Lung microvascular endothelial cell (primary cell): ENCODE data around the gene KLF7. TPM values are rescaled to one million over a fixed set of nuclear protein-coding genes. Genes with fewer than 3 reads are reported as not detected.

Experiments used
- DNase-seq, 2 donors: peaks; one replicate each; pipeline versions ENCODE4 v3.0.0 to v3.0.0-alpha.2; 2010; ENCODE audit warnings: low read depth in 2 of 2
- total RNA-seq: library from RNA; depleted of rRNA; stranded (reverse); fragments of >200 nt; gene quantifications from 2 replicates; pipeline ENCODE4 v1.2.1, GENCODE V29; 2014

Gene KLF7
- total RNA-seq, 1 donor from 2014 or later = 8.7 TPM

DNA sequence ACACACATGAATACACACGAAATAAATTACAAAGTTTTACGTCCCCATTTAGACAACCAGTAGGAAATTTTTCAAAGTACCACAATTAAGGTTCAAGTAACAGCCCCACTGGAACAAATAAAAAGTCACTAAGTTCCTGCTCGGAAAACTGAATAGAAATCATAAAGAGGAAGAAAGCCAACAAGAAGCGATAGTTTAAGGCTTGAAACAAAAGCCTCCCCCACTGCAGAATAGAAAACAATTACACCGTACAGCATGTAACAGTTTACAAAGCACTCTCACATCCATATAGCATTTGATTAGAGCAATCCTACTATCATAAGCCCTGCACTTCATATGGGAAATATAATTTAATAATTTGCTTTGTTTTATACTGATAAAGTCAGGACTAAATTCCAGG, 15.5 kb downstream of the KLF7 start:
- no peak for DNase-seq

DNA sequence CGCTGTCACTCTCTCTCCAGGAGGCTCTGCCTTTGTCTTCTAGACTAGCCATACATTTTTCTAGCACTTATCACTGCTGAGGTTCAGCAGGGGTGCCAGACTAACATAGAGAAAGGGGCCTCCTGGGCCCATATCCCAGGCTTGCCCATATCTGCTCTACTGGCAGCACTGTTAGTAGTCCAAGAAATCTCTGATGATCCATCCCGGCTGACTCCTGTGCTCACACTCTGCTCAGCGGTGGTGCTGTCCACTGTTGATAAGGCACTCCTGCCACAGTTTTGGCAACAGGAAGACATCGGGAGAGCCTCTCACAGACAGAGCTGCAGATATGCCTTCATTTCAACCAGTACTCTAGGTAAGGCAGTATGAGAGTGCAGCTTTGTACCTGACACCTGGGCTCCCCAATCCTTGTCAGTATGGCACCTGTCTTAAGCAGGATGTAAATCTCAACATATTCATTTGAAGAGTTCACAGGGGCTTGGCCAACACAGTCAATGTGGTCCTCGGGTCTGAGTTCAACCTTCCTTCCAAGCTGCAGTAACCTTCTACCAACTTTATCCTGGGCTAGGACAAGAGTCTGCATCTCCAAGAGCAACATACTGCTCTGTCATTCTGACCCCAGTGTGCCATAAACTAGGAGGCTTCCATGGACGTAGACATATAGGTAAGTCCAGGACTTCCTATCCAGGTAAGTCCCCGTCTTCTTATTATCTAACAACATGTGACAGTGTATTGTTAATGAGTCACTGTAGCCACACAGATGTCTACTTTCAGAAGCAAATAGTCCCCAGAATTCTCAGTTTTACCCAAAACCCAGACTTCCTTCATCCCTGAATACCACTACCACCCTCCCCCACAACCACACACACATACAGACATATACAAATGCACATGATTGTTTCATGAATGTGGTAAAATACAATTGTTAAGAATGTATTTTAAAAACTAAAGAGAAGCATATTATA, 16.2 kb downstream of the KLF7 start:
- DNase-seq = peak in 1 of 2 donors; percentile 52

DNA sequence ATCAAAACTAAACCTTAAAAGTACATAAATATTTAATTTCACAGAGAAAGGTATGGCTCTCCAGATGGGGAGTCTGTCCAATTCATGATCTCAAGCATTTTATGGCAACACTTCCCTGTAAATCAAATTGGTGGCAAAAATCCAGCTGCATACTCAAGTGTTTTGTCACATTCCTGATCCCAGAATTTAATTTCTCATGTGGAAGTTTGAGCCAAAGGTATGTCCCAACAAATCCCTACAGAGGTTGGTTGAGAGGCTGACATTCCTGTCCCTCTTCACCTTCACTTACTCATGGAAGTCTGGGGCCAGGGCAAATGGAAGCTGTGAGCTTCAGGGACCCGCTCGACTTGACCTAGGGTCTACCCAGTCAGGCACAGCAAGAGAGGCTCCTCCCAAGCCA, 17.7 kb downstream of the KLF7 start:
- DNase-seq = no peak

DNA sequence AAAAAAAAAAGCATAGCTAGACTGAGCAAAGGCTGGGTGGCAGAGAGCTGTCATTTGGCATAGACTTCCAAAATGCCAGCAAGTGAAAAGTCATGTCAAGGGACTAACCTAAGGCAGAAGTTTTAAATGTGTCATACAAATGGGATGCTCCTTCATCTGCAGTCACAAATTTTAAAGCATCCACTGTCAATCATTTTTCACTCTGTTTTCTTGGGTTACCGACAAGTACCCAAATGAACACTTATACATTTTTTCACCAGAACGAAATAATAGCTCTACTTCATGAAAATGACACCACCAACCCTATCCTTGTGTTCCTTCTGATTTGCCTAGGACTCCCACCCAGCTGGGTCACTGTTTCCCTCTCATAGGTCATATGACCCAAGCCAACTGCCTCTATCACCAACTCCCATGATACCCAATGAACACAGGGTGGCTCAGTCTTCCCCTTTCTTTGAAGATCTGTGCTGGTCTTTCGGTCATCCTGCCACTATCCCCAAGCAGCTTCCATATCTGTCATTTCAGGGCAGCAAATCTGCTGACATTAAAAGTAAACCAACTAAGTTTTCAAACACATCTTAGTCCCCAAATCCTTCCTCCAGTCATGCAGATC, 21.5 kb downstream of the KLF7 start:
- DNase-seq = no peak

DNA sequence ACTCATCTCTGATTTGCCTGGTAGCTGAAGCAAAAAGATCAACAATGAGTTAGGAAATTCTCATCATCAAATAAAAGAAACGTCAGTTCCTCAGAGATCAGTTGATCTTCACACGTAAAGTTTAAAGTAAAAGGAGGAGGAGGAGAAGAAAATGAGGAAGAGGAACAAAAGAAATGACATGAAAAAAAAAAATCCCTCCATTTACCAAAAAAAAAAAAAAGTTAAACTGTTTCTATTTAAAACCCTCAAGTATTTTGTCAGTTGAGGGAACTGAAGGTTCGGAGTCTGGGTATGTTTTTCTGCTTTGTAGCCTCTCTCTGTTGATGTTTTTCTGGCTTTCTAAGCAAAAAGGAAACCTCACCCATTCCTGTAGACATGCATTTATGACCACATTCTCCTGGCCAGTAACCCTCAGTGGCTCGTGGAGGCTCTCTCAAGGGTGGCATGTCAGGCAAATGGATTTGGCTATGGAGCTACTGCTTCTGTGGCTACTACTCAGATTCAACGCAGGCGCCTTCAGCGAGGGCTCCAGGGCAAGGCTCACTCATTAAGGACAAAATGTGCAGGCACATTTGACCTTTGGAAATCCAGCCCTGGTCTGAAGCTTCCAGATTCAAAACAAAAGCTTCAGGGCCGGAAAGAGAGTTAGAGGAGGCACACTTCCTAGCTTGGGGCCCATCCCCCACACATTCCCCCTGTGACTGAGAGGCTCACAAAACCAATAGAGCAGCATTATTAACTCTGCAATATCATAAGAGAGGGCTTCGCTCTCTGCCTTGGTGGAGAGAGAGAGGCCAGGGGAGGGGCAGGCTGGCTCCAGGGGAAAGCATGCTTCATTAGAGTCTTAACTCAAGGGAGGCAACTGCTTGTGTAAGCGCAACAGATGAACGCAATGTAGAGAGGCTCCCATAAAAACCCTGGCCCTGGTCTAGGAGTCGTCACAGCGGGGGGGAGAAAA, 22.3 kb downstream of the KLF7 start:
- peak; percentile 85 to 88 for DNase-seq

DNA sequence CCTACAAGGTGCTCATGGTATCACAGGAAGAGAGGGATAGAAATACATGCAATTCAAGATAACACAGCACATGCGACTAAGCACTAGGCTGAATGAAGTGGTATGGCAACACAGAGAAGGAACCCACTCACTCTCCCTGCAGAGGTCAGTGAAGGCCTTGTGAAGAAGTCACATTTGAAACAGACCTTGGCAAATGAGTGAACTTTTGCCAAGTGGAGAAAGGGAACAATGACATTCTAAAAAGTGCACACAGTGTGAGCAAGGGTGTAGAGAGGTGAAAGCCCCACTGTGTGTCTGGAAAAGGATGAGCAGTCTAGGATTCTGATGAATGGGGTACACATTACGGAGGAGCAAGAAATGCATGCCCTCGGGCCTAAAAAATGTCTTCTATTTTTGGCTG, 23.3 kb downstream of the KLF7 start:
- peak in 1 of 2 donors; percentile 42 for DNase-seq

DNA sequence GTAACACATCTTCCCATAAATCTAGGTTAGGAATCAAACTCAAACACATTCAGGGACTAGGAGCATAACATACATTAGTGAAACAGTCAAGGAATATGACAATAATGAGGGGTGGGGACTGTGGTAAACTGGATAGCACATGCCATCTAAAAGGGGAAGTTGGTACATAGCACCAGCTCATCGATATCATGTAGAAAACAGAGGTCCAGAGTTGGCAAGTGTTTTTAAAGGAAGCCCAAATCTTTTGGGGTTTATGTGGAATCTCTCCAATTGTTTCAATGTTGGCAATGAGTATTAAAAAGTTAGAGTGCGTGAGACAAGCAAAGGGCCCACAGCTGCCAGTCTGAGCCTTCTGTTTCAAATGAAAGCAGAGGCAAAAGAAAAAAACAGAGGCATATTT, 24.4 kb downstream of the KLF7 start:
- no peak for DNase-seq

DNA sequence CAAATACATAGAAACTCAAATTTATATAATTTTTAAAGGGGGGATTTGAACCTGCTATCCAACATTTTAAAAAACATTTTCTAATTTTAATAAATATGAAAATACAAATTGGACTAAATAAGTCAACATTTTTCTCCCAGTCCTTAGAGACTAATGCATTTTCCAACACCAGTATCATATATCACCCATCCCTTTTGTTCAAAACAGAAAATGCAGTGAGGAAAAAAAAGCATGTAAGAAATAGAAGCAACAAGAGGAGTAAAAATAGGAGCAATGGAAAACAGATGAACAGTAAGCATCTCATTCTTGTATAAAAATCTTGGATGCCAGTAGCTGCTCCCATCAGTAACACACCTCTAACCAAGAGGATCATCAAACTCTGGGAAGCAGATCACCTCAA, 25.5 kb downstream of the KLF7 start:
- no peak for DNase-seq

DNA sequence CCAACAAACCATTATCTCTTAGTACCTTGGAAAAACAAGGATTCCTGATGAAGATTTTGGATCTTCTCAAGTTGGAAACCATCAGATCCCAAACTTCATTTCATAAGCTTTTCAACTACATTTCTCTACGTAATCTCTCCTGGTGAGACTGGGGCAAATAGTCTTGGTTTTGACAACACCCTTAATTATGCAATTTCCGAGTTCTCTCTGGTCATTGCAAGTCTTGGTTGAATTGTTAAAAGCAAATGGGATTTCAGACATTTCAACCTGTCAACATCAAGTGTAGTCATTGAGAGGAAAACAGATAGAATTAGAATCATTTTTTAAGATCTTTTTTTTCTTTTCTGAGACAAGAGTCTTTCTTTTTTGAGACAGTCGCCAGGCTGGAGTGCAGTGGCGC, 26.2 kb downstream of the KLF7 start:
- DNase-seq = no peak

DNA sequence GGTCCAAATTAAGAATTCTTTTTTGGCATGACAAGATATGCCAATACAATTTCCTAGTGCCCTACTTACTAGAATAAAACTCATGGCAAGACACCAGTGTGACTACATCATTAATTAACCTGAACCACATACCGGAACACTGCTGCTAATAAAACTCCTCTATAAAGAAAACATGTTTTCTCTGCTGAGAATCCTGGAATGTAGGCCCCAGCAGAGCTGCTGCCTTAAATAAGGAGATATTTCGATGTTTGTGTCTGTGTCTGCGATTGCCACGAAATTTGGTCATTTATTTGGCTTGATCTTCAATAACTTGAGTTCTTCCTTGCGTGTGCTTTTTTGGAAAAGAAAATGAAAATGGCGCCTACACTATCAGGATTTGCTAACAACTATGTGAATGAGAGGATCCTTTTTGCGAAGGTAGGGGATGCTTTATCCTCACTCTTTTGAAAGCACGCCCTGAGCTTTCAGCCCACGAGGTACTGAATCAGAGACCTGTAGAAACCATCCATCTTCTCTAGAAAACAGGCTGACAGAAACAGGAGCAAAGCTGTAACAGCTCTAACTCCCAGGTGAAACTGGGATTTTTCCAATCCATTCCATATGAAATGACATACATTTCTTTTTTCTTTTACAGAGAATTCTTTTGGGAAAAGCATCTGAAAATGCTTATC, 27.0 kb downstream of the KLF7 start:
- no peak for DNase-seq

DNA sequence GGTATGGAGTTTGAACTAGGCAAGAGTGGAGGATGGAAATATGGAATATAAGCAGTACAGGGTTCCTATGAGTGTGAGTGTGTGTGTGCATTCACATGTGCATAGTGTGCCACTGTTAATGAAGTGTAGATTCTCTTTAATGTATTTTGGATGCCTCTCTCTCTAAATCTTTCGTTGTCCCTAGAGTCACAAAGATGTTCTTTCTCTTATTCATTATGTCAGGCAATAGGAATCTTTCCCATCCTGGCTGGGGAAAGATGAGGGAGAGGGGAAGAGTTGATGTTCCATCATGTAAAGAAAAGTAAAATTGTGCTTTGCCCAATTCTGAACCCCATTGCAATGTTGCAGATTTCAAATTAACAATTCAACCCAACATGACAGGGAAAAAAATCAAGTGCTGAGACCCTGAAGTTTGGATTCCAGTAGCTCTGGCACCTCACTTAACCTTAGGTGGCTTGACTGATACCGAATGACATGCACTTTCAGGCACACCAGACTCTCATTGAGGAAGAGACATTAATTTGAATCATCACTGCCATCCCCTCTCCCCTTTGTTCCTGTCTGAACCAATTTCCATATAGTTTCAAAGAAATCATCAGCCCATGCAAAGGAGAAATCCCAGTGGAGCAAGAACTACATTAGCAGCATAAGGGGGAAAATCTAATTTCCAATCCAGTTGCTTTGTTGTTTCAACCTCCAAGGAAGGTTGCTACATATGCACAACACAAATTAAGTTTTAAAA, 28.0 kb downstream of the KLF7 start:
- no peak for DNase-seq

DNA sequence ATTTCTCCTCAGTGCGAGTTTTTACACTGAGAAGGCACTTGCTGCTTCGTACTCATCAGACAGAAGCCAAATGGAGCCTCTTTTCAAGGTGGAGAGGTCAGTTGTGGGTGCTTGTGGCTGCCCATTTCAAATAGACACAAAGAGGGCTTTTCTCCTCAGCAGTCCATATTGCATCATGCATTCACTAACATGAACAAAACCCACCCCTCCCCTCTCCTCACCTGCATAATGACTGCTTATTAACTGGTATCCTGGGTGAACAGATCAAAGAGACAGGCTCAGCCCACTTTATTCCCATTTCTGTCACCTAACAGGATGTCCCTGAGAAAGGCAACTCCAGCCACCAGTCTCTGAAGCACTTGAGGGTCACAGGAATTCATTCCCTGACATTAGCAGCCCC, 28.9 kb downstream of the KLF7 start:
- no peak for DNase-seq

DNA sequence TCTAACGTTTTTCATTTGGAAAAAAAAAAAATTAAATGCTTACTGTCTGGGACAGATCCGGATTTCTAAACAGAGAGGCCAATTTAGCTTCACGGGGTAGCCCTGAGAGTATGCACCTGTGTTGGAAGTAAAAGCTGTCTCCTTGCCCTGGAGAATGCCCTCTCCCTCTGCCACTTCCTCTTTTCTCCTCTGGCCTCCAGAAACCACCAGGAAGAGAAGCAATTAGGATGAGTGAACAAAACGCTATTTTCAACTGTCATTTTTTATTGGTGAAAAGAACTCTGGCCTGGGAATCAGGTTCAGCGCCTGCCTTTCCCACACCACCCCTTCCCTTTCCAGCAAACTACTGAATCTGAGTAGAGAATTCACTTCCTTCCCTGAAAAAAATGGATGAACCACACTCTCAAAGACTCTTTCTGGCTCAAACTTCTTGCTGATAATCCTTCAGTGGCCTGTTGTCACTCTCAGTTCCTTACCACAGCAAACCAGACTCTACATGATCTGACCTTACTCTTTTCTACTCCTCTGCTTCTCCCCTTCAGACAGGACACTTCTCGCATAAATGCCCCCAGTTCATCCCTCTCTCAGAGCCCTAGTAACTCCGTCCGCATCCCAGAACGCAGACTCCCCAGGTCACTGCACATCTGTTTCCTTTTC, 29.8 kb downstream of the KLF7 start:
- DNase-seq = no peak

DNA sequence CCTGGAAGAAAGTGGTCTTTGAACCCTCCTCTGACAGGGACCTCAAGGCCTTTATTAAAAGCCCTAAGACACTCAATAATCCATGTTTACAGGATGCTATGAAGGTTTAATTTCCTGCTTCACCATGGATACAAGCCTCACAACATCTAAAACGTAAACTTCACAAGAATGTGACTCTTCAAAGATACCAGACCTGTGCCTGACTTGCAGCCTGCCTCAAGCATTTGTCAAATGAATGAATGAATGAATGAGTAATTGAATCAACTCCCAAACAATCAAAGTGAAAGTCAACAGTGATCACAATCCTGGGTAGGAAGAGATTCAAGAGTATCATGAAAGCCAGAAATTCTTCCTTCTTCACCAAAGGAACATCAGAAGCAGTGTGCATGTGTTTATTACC, 30.4 kb downstream of the KLF7 start:
- DNase-seq = peak; percentile 41 to 95

DNA sequence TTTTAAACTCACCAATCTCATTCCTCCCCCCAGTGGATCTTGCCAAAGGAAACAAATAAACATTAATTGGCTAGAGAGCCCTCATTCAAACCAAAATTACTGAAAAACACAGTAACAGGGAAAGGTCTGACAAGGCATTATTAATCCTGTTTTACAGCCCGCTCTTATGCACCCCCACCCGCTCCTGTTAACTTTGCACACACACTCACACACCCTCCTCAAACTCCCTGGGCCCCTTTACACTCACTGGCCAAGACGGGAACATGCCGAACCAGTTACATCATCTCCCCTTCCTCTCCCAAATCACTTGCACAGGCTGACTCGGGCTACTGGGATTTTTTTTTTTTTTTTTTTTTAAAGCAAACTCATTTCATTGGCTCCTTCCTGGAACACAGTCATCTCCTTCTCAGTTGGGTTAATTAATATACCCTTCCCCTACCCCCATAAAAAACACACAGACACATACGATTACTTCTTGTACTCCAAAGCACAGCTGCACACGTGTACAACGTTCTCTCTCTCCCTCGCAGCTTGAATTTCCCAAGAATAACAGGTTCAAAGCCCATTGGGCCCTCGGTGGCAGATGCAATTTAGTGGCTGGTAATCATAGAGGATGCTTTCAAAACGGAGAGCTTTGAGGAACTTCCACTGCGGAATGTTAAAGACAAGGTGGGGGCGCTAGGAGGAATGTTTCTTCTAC, 31.8 kb downstream of the KLF7 start:
- peak; percentile 74 to 93 for DNase-seq

DNA sequence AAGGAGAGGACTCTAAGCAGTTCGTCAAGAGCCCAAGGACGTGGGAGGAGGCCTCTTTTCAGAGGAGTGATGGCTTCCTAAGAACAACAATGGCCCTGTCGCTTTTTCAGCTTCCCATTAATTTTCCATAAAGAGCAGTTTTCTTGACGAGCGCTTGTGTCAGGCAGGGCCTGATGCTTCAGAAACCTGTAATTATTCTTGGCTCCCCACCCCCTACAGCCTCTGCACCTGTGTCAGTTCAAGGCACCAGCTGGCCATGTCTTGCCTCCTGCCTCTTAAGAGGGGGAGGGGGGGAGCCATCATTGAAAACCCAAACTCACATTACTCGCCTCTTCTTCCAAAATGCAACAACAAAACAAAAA, 32.3 kb downstream of the KLF7 start:
- DNase-seq = peak in 1 of 2 donors; percentile 51

DNA sequence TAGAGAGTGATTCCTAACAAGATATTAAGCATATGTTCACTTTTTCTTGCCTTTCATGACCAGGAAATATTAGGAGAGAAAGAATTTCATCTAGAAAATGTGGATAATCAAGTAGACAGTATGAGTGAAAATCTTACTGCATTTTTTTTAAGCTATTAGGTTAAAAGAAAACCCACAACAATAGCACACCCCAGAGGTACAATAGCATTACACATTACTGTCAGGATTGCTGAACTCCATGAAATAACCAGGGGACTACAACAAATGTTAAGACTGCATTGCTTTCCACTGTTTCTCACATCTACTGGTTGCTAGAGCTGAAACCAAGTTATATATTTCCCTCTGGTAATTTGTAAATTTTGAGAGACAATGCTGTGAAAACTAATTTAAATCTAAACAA, 33.7 kb downstream of the KLF7 start:
- peak in 1 of 2 donors; percentile 42 for DNase-seq

DNA sequence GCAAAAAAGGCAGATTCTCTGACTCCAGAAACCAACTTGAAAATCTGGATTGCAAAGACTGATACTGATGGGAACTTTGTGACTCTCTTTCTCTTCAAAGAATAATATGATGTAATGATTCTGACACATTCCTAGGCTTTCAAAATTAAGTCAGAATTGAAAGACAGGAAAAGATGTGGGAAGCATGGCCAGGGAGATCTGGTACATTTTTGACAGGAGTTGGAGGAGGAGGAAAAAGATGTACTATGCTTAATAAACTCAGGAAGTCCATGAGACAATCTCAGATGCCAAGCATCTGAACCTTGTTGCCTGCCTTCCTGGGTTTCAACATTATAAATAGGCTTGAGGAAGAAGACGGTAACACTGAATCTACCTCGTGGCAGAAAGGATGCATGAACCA, 34.2 kb downstream of the KLF7 start:
- peak in 1 of 2 donors; percentile 82 for DNase-seq

DNA sequence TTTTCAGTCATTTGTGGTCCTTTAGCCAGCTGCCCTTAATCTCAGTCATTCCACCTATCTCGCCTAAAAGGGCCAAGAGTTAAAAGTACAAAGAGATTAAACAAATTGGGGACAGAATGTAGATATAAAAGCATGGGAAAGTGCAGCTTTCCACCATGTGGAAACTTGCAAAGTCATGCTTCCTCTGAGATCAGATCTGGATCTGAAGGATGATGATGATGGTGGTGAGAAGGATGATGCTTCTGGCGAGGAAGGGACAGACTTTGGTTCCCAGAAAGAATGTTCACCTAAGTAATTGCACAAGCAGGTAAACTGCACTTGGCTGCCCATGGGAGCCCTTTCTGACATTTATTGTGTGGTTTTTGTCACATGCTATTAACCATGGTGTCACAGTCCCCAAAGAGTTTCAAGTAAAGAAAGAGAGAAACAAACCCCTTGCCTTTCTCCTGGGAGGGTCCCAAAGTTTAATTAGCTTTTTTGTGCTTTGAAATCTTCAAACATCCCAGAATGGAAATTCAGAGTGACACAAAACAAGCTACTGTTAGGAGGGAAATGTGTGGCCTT, 34.7 kb downstream of the KLF7 start:
- DNase-seq = peak in 1 of 2 donors; percentile 59
